ENCODE results near the gene KRTAP10-3.
"Not testable (repeated sequence)": the region's sequence is repeated elsewhere in the genome, so short reads cannot be mapped to it uniquely, and the experiment has no call there.

The KRTAP10-3 gene

GRCh38 chr21:44598061-44598460 is 39.5 kb upstream of the KRTAP10-3 start:
- TF ChIP-seq TAF1 (IDR thresholded peaks at IDR 0.05; ENCODE audit: low read depth, low read length): no peak
- TF ChIP-seq POLR2A (IDR thresholded peaks at IDR 0.05; ENCODE audit: low read depth, low read length): no peak
- TF ChIP-seq PAX5 (IDR thresholded peaks at IDR 0.05; ENCODE audit: insufficient read depth, low read length, severe bottlenecking): no peak
- no peak for TF ChIP-seq POLR2AphosphoS5 (IDR thresholded peaks at IDR 0.05; ENCODE audit: low read depth, low read length)
- no peak for TF ChIP-seq POU2F2 (IDR thresholded peaks at IDR 0.05; ENCODE audit: low read depth, low read length)
- TF ChIP-seq SPI1 (IDR thresholded peaks at IDR 0.05; ENCODE audit: low read depth, low read length): no peak
- no peak for DNase-seq (ENCODE audit: insufficient read length, low spot score)
- no peak for FAIRE-seq

- FAIRE-seq (no peak), DNase-seq (ENCODE audit: insufficient read length, low spot score) (no peak)
- TF ChIP-seq POU2F2 (IDR thresholded peaks at IDR 0.05; ENCODE audit: low read depth, low read length): no peak
- TF ChIP-seq TAF1 (IDR thresholded peaks at IDR 0.05; ENCODE audit: low read depth, low read length): no peak
- no peak for TF ChIP-seq PAX5 (IDR thresholded peaks at IDR 0.05; ENCODE audit: insufficient read depth, low read length, severe bottlenecking)
- TF ChIP-seq POLR2AphosphoS5 (IDR thresholded peaks at IDR 0.05; ENCODE audit: low read depth, low read length): no peak
Measured at GRCh38 chr21:44596068-44596725, 37.6 kb upstream of the KRTAP10-3 start.

GRCh38 chr21:44595524-44595923 is 36.9 kb upstream of the KRTAP10-3 start:
- FAIRE-seq: no peak
- TF ChIP-seq POLR2A (IDR thresholded peaks at IDR 0.05; ENCODE audit: low read depth, low read length) (no peak), POLR2AphosphoS5 (IDR thresholded peaks at IDR 0.05; ENCODE audit: low read depth, low read length) (no peak), PAX5 (IDR thresholded peaks at IDR 0.05; ENCODE audit: insufficient read depth, low read length, severe bottlenecking) (no peak), TAF1 (IDR thresholded peaks at IDR 0.05; ENCODE audit: low read depth, low read length) (no peak), SPI1 (IDR thresholded peaks at IDR 0.05; ENCODE audit: low read depth, low read length) (no peak), POU2F2 (IDR thresholded peaks at IDR 0.05; ENCODE audit: low read depth, low read length) (no peak)
- DNase-seq (ENCODE audit: insufficient read length, low spot score): no peak

DNA sequence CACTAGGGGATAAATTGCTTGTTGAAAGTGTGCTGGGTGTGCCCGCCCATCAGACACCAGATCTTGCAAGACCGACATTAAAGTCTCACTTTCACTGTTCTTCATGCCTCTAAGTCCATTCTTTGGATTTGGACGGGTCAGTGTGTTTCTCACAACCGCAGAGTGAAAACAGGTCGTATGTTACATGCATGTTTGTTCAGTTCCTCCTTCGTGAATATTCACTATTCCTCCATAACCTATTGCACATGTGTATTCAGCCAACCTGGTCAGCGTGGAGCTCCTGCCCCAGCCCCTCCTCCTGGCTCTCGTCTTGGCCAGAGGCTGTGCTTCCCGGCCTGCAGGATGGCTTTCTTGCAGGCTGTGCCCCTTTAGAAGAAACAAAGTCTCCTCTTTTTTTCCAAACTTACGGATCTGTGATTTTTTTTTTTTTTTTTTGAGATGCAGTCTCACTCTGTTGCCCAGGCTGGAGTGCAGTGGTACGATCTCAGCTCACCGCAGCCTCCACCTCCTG is 35.9 kb upstream of the KRTAP10-3 start:
- DNase-seq (ENCODE audit: insufficient read length, low spot score) (no peak), FAIRE-seq (no peak)
- TF ChIP-seq POLR2AphosphoS5 (IDR thresholded peaks at IDR 0.05; ENCODE audit: low read depth, low read length) (no peak), PAX5 (IDR thresholded peaks at IDR 0.05; ENCODE audit: insufficient read depth, low read length, severe bottlenecking) (no peak), POU2F2 (IDR thresholded peaks at IDR 0.05; ENCODE audit: low read depth, low read length) (no peak), TAF1 (IDR thresholded peaks at IDR 0.05; ENCODE audit: low read depth, low read length) (no peak), POLR2A (IDR thresholded peaks at IDR 0.05; ENCODE audit: low read depth, low read length) (no peak), SPI1 (IDR thresholded peaks at IDR 0.05; ENCODE audit: low read depth, low read length) (no peak)

GRCh38 chr21:44593598-44594405 is 35.2 kb upstream of the KRTAP10-3 start:
- no peak for DNase-seq (ENCODE audit: insufficient read length, low spot score)
- no peak for FAIRE-seq
- TF ChIP-seq TAF1 (IDR thresholded peaks at IDR 0.05; ENCODE audit: low read depth, low read length) (no peak), PAX5 (IDR thresholded peaks at IDR 0.05; ENCODE audit: insufficient read depth, low read length, severe bottlenecking) (no peak), POU2F2 (IDR thresholded peaks at IDR 0.05; ENCODE audit: low read depth, low read length) (no peak), POLR2A (IDR thresholded peaks at IDR 0.05; ENCODE audit: low read depth, low read length) (no peak), SPI1 (IDR thresholded peaks at IDR 0.05; ENCODE audit: low read depth, low read length) (no peak), POLR2AphosphoS5 (IDR thresholded peaks at IDR 0.05; ENCODE audit: low read depth, low read length) (no peak)

- FAIRE-seq (no peak), DNase-seq (ENCODE audit: insufficient read length, low spot score) (no peak)
- TF ChIP-seq POLR2AphosphoS5 (IDR thresholded peaks at IDR 0.05; ENCODE audit: low read depth, low read length) (no peak), PAX5 (IDR thresholded peaks at IDR 0.05; ENCODE audit: insufficient read depth, low read length, severe bottlenecking) (no peak), TAF1 (IDR thresholded peaks at IDR 0.05; ENCODE audit: low read depth, low read length) (no peak), POU2F2 (IDR thresholded peaks at IDR 0.05; ENCODE audit: low read depth, low read length) (no peak), POLR2A (IDR thresholded peaks at IDR 0.05; ENCODE audit: low read depth, low read length) (no peak), SPI1 (IDR thresholded peaks at IDR 0.05; ENCODE audit: low read depth, low read length) (no peak)
Measured at GRCh38 chr21:44592446-44593311, 34.1 kb upstream of the KRTAP10-3 start, which contains the start of gene KRTAP10-6. TSS of gene KRTAP10-6 (minus strand) at chr21:44592505. CDS start at chr21:44592484, 21 bp downstream.

- not testable (repeated sequence) for DNase-seq (ENCODE audit: insufficient read length, low spot score); FAIRE-seq
Measured at GRCh38 chr21:44591801-44592130, 33.2 kb upstream of the KRTAP10-3 start.

DNA sequence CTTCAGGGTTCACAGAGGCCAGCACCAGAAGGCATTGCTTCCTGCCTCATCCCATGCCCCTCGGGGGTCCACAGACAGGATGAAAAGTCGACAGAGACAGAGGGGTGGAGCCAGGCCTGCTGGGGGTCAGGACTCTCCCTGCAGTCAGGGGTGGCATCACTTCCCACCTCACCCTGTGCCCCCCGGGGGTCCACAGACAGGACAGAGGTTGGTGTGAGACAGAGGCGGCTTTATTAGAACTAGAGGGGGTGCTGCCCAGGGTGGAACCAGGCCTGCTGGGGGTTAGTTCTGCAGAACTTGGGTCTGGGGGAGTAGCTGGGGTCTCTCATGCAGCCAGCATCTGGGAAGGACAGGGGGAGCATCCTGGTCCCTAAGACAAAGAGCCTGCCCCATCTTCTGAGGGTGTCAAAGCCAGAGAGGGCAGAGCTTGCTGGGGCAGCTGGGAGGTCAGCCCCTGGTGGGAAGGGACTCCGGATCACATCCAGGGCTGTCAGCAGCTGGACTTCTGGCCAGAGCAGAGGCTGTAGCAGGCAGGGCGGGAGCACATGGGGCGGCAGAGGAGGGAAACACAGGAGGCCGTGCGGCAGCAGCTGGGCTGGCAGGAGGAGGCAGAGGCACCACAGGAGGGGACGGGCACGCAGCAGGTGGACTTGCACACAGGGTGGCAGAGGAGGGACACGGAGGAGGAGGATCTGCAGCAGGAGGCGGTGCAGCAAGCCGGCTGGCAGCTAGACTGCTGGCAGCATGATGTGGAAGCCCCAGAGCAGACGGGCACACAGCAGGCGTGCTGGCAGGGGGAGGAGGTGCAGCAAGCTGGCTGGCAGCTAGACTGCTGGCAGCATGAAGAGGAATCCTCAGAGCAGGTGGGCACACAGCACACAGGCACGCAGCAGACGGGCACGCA is 32.6 kb upstream of the KRTAP10-3 start:
- not testable (repeated sequence) for DNase-seq (ENCODE audit: insufficient read length, low spot score); FAIRE-seq

DNA sequence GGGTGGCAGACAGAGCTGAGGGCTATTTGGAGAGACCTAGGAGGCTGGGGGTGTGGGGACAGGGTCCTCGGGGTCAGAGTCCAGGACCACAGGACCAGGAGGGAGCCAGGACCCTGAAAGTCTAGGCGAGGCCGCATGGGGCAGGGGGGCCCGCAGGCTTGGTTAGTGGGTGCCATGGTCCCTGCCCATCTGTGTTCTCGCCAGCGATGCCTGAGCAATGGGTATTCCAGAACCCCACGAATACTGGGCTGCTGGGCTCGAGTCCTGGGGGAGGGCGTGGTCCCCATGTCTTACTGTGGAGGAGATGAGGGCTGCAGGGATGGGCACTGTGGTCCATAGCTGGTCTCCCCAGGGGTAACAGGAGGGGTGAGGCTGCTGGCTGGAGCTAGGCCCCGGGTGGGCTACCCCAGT is 31.7 kb upstream of the KRTAP10-3 start:
- DNase-seq (ENCODE audit: insufficient read length, low spot score): no peak
- no peak for FAIRE-seq
- no peak for TF ChIP-seq TAF1 (IDR thresholded peaks at IDR 0.05; ENCODE audit: low read depth, low read length)
- TF ChIP-seq PAX5 (IDR thresholded peaks at IDR 0.05; ENCODE audit: insufficient read depth, low read length, severe bottlenecking): no peak
- no peak for TF ChIP-seq POU2F2 (IDR thresholded peaks at IDR 0.05; ENCODE audit: low read depth, low read length)
- no peak for TF ChIP-seq POLR2AphosphoS5 (IDR thresholded peaks at IDR 0.05; ENCODE audit: low read depth, low read length)
- TF ChIP-seq SPI1 (IDR thresholded peaks at IDR 0.05; ENCODE audit: low read depth, low read length): no peak
- TF ChIP-seq POLR2A (IDR thresholded peaks at IDR 0.05; ENCODE audit: low read depth, low read length): no peak
